GM18498 (cell line): ENCODE data around the gene POFUT2.
"Not testable (repeated sequence)": the region's sequence is repeated elsewhere in the genome, so short reads cannot be mapped to it uniquely, and the experiment has no call there.

Source experiments
- ATAC-seq: cut with Tn5 transposase; IDR thresholded peaks from one replicate; pipeline ENCODE4 v1.9.1; 2021; ENCODE audit warnings: mild to moderate bottlenecking, moderate library complexity; ENCODE audit not compliant: unreplicated experiment

The POFUT2 gene

GRCh38 chr21:45326891-45327440 is 39.3 kb upstream of the POFUT2 start:
- no peak for ATAC-seq

DNA sequence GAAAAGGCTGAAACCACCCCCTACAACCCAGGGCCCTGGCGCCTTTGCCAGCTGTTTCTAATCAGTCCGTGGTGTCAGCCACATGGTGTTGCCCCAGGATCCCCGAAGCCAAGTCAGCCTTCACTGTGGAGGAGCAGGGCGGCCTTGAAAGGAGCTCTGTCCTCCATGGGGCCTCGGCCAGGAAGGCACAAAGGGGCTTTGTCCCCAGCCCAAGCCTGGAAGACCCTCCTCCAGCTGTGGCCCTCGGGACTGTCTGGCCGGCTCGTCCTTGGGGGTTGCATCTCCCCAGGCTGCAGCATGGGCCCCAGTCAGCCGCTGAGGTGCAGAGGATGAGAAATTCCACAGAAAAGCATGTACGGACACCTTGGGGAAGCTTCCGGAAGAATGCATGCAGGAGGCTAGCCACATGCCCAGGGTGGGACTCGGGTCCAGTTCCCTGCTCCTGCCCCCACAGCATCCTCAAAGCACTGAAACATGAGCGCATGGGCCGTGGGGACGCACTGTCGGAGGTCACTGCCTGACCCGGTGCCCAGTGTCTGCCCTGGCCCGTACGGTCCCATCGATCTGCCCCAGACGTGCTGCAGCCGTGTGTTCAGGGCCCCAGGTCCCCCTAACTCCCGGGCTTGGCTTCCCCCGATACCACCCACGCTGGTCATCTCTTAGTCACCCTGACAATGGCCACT is 38.6 kb upstream of the POFUT2 start:
- no peak for ATAC-seq

- ATAC-seq: no peak
Measured at GRCh38 chr21:45325206-45326168, 37.8 kb upstream of the POFUT2 start.

DNA sequence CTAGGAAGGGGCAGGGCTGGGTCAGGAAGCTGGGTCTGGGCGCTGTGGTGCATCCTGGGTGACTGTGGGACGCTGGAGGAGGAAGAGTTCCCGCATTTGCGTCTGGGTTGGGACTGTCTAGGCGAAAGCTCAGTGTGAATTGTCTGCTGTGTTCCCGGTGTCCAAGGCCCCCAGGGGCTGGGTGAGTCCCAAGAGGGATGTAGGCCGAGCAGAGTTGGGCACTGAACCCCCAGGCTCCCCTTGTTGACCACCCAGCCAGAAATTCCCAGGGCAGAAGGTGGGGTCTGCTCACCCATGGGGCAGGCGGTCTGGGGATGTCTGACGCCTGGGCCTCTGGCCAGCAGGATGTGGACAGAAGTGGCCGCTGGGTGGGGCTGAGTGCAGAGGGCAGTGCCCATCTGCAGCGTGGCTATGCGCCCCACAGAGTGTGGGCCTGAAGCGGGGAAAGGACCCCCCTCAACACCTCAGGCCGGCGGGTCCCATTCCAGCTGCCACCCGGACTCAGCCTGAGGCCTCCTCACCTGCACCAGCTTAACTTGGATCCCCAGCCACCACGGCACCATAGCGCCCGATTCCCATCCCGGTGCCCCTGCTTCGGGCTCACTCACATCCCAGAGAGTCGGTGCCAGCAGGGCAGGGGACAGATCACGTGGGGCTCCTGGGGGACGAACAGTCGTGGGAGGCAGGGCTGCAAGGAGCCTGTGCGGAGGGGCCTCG is 37.0 kb upstream of the POFUT2 start:
- no peak for ATAC-seq

GRCh38 chr21:45323487-45324311 is 36.0 kb upstream of the POFUT2 start:
- ATAC-seq: no peak

DNA sequence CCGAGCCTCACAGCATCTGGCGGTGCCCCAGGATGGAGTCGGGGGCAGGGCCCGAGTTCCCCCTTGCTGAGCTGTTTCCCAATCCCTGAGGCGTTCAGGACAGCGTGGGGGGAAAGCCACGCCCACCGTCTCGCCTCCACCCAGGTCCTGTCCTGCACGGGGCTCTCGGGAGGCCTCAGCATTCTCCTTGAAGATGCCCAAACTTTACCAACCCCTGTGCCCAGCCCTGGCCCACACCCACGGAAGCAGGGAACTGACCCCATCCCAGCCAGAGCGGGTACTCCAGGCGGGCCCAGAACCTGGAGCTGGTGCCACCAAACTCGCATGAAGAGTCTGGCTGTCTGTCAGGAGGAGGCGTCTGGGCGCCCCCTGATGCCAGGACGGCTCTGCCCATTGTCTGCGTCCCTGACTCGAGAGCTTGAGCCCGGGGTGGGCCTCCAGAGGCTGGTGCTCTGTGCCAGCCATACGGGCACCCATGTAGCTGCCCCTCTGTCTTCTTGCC is 35.3 kb upstream of the POFUT2 start:
- no peak for ATAC-seq

- no peak for ATAC-seq
Measured at GRCh38 chr21:45322231-45322959, 34.7 kb upstream of the POFUT2 start.

DNA sequence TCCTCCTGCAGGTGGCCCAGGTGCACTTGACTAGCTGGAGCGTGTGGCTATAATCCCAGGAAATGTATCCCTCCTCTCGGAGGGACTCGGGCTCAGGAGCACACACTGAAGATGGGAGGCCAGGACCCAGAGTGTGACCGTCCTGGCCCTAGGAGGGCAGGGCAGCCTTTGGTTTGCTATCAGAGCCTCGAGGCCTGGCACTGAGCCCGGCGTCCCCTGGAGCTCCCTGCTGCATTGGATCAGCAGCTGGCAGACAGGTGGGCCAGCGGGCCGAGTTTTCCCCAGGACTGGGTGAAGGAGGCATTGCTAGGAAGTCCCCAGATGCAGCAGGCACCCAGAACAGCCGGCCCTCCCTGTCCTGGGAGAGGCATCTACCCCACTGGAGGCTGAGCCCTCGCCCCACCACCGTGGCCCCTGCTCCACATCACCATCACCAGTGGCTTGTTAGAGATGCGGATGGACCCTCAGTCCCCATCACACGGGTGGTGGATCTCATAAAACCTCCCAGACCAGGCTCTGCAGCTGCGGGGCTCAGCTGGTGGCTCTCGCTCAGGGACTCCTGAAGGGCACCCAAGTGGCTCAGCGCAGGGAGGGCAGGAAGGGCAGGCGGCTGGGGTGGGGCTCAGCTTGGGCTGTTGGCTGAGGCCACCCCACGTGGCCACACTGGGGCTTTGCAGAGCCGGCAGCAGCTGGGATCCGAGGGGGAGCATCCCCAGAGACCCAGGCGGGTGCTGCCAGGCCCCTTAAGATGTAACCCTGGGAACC is 32.7 kb upstream of the POFUT2 start:
- ATAC-seq: no peak

GRCh38 chr21:45319461-45320211 is 31.9 kb upstream of the POFUT2 start:
- no peak for ATAC-seq

DNA sequence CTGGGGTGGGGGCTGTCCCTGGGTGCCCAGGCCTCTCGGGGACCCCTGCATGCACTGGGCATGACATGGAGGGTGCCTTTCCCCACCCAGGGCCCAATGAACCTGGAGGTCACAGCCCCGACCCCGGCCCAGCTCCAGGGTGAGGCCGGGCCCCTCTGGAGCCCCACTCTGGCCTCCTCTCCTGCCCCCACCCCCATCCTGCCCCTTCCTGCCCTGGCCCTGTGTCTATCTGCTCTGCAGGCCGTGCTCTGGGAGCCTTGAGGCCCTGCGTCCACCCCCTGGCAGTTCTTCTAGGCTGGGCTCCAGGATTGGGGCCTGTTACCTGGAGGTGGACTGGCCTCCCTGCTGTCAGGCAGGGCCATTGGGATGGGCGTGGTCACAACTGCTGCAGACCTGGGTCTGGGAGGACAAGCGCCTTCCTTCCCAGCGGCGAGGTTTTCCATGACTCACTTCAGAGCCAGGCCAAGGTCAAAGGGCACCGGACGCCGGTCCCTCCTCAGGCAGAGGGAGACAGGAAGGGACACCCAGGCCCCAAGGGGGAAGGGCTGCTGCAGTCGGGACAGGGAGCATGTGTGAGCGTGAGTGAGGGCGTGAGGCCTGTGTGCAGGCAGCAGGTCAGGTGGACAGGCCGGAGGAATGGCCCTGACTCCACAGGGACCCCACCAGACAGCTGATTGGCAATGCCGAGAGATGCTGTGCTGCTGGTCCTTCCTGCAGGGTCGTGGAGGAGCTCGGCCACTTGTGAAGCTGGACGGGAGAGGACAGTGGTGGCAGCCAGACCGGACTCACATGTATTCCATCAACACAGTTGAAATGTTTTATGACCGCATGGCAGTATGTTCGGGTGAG is 31.1 kb upstream of the POFUT2 start:
- no peak for ATAC-seq

- ATAC-seq: no peak
Measured at GRCh38 chr21:45318146-45318555, 30.5 kb upstream of the POFUT2 start.

DNA sequence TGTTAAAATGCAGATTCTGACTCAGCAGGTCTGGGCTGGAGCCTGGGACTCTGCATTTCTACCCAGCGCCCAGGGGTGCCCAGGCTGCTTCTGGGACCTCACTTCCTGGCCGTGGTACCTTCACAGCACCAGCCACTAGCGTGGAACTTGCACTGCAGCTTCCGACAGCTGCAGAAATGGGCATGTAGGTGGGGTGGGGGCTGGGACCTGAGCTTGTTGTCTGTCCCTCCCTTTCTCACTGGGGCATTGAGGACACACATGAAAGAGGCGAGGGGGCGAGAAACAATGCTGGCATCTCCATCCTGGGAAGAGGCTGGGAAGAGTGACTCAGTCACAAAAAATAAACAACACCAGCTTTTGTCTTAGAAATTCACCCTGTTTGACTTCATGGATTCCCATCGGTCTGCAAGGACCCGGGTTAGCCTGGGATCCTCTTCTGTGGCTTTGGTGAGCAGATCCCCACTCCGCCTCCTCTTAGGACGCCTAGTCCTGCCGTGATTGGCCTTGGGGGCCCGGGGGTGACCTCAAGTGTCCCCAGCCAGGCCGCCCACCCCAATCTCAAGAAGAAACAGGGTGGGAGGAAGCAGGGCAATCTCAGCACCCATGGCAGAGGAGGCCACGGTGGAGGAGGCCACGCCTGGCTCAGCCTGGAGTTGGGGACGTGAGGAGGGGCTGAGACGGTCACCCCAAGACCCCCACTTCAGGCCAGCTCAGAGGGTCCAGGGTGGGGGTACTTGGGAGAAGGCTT is 29.9 kb upstream of the POFUT2 start:
- ATAC-seq: no peak

- no peak for ATAC-seq
Measured at GRCh38 chr21:45316871-45317397, 29.2 kb upstream of the POFUT2 start.

DNA sequence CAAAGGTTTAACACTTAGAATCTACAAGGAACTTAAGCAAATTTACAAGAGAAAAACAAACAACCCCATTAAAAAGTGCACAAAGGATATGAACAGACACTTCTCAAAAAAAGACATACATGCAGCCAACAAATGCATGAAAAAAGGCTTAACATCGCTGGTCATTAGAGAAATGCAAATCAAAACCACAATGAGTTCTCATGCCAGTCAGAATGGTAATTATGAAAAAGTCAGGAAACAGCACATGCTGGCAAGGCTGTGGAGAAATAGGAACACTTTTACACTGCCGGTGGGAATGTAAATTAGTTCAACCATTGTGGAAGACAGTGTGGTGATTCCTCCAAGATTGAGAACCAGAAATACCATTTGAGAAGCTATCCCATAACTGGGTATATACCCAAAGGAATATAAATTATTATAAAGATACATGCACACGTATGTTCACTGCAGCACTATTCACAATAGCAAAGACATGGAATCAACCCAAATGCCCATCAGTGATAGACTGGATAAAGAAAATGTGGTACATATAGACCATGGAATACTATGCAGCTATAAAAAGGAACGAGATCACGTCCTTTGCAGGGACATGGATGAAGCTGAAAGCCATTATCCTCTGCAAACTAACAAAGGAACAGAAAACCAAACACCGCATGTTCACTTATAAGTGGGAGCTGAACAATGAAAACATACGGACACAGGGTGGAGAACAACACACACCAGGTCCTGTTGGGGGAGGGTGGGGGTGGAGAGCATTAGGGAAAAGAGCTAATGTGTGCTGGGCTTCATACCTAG is 28.2 kb upstream of the POFUT2 start:
- not testable (repeated sequence) for ATAC-seq

GRCh38 chr21:45313682-45314081 is 26.0 kb upstream of the POFUT2 start:
- no peak for ATAC-seq
